ENCODE results near the gene LMAN2.

The LMAN2 gene

GRCh38 chr5:177368869-177369644 is 17.6 kb upstream of the LMAN2 start:
- Histone ChIP-seq H3K36me3 (ENCODE audit: control insufficient read depth, insufficient read depth, low read length, severe bottlenecking) (no peaks in the 10 kb centered on the region), H3K4me3 (ENCODE audit: low read length) (no peak overlapping the region), H3K4me1 (ENCODE audit: control insufficient read depth, insufficient read depth, low read length) (peaks cover 17% of the 10 kb centered on the region), H3K9ac (ENCODE audit: low read length) (no peak overlapping the region), H3K9me3 (ENCODE audit: control insufficient read depth, low read length) (no peaks in the 10 kb centered on the region), H3K27me3 (replicated peaks; ENCODE audit: control insufficient read depth, insufficient read depth, low read length) (peaks cover 9% of the 10 kb centered on the region)
- peak; percentile 41 for DNase-seq (ENCODE audit: low read depth)

GRCh38 chr5:177367981-177368868 is 16.8 kb upstream of the LMAN2 start:
- H3K4me1 ChIP-seq (ENCODE audit: control insufficient read depth, insufficient read depth, low read length) = peaks cover 22% of the 10 kb centered on the region
- H3K27me3 ChIP-seq (replicated peaks; ENCODE audit: control insufficient read depth, insufficient read depth, low read length) = peaks cover 14% of the 10 kb centered on the region
- DNase-seq (ENCODE audit: low read depth) = no peak
- no peaks in the 10 kb centered on the region for H3K36me3 ChIP-seq (ENCODE audit: control insufficient read depth, insufficient read depth, low read length, severe bottlenecking)
- no peak overlapping the region for H3K9ac ChIP-seq (ENCODE audit: low read length)
- H3K4me3 ChIP-seq (ENCODE audit: low read length) = no peak overlapping the region
- no peaks in the 10 kb centered on the region for H3K9me3 ChIP-seq (ENCODE audit: control insufficient read depth, low read length)

GRCh38 chr5:177367323-177367848 is 15.9 kb upstream of the LMAN2 start:
- peak overlapping the region; percentile 11 for H3K9ac ChIP-seq (ENCODE audit: low read length)
- peaks cover 24% of the 10 kb centered on the region for H3K4me1 ChIP-seq (ENCODE audit: control insufficient read depth, insufficient read depth, low read length)
- peaks cover 14% of the 10 kb centered on the region for H3K27me3 ChIP-seq (replicated peaks; ENCODE audit: control insufficient read depth, insufficient read depth, low read length)
- H3K4me3 ChIP-seq (ENCODE audit: low read length) = peak overlapping the region; percentile 80
- H3K36me3 ChIP-seq (ENCODE audit: control insufficient read depth, insufficient read depth, low read length, severe bottlenecking) = no peaks in the 10 kb centered on the region
- no peaks in the 10 kb centered on the region for H3K9me3 ChIP-seq (ENCODE audit: control insufficient read depth, low read length)
- DNase-seq (ENCODE audit: low read depth) = no peak

- peaks cover 18% of the 10 kb centered on the region for H3K27me3 ChIP-seq (replicated peaks; ENCODE audit: control insufficient read depth, insufficient read depth, low read length)
- H3K9ac ChIP-seq (ENCODE audit: low read length) = peak overlapping the region; percentile 79
- no peaks in the 10 kb centered on the region for H3K36me3 ChIP-seq (ENCODE audit: control insufficient read depth, insufficient read depth, low read length, severe bottlenecking)
- no peaks in the 10 kb centered on the region for H3K9me3 ChIP-seq (ENCODE audit: control insufficient read depth, low read length)
- H3K4me1 ChIP-seq (ENCODE audit: control insufficient read depth, insufficient read depth, low read length) = peaks cover 24% of the 10 kb centered on the region
- peak overlapping the region; percentile 80 for H3K4me3 ChIP-seq (ENCODE audit: low read length)
- peak; percentile 77 for DNase-seq (ENCODE audit: low read depth)
Measured at GRCh38 chr5:177366528-177367322, 15.3 kb upstream of the LMAN2 start.

GRCh38 chr5:177365845-177366527 is 14.5 kb upstream of the LMAN2 start:
- peak overlapping the region; percentile 79 for H3K9ac ChIP-seq (ENCODE audit: low read length)
- H3K9me3 ChIP-seq (ENCODE audit: control insufficient read depth, low read length) = no peaks in the 10 kb centered on the region
- H3K27me3 ChIP-seq (replicated peaks; ENCODE audit: control insufficient read depth, insufficient read depth, low read length) = peaks cover 24% of the 10 kb centered on the region
- peaks cover 21% of the 10 kb centered on the region for H3K4me1 ChIP-seq (ENCODE audit: control insufficient read depth, insufficient read depth, low read length)
- H3K4me3 ChIP-seq (ENCODE audit: low read length) = peak overlapping the region; percentile 80
- DNase-seq (ENCODE audit: low read depth) = no peak
- H3K36me3 ChIP-seq (ENCODE audit: control insufficient read depth, insufficient read depth, low read length, severe bottlenecking) = no peaks in the 10 kb centered on the region

GRCh38 chr5:177364159-177364962 is 12.9 kb upstream of the LMAN2 start:
- Histone ChIP-seq H3K9ac (ENCODE audit: low read length) (no peak overlapping the region), H3K4me1 (ENCODE audit: control insufficient read depth, insufficient read depth, low read length) (peaks cover 21% of the 10 kb centered on the region), H3K27me3 (replicated peaks; ENCODE audit: control insufficient read depth, insufficient read depth, low read length) (peaks cover 30% of the 10 kb centered on the region), H3K4me3 (ENCODE audit: low read length) (no peak overlapping the region), H3K9me3 (ENCODE audit: control insufficient read depth, low read length) (no peaks in the 10 kb centered on the region), H3K36me3 (ENCODE audit: control insufficient read depth, insufficient read depth, low read length, severe bottlenecking) (no peaks in the 10 kb centered on the region)
- no peak for DNase-seq (ENCODE audit: low read depth)

GRCh38 chr5:177363565-177363964 is 12.1 kb upstream of the LMAN2 start:
- Histone ChIP-seq H3K9ac (ENCODE audit: low read length) (no peak overlapping the region), H3K9me3 (ENCODE audit: control insufficient read depth, low read length) (no peaks in the 10 kb centered on the region), H3K4me1 (ENCODE audit: control insufficient read depth, insufficient read depth, low read length) (peaks cover 21% of the 10 kb centered on the region), H3K36me3 (ENCODE audit: control insufficient read depth, insufficient read depth, low read length, severe bottlenecking) (no peaks in the 10 kb centered on the region), H3K27me3 (replicated peaks; ENCODE audit: control insufficient read depth, insufficient read depth, low read length) (peaks cover 36% of the 10 kb centered on the region), H3K4me3 (ENCODE audit: low read length) (no peak overlapping the region)
- DNase-seq (ENCODE audit: low read depth) = no peak

- no peaks in the 10 kb centered on the region for H3K9me3 ChIP-seq (ENCODE audit: control insufficient read depth, low read length)
- peak overlapping the region; percentile 56 for H3K4me3 ChIP-seq (ENCODE audit: low read length)
- H3K4me1 ChIP-seq (ENCODE audit: control insufficient read depth, insufficient read depth, low read length) = peaks cover 21% of the 10 kb centered on the region
- peak; percentile 73 for DNase-seq (ENCODE audit: low read depth)
- H3K36me3 ChIP-seq (ENCODE audit: control insufficient read depth, insufficient read depth, low read length, severe bottlenecking) = no peaks in the 10 kb centered on the region
- H3K27me3 ChIP-seq (replicated peaks; ENCODE audit: control insufficient read depth, insufficient read depth, low read length) = peaks cover 35% of the 10 kb centered on the region
- H3K9ac ChIP-seq (ENCODE audit: low read length) = no peak overlapping the region
Measured at GRCh38 chr5:177362610-177363507, 11.4 kb upstream of the LMAN2 start.

- no peak overlapping the region for H3K9ac ChIP-seq (ENCODE audit: low read length)
- no peaks in the 10 kb centered on the region for H3K36me3 ChIP-seq (ENCODE audit: control insufficient read depth, insufficient read depth, low read length, severe bottlenecking)
- H3K4me3 ChIP-seq (ENCODE audit: low read length) = no peak overlapping the region
- no peaks in the 10 kb centered on the region for H3K9me3 ChIP-seq (ENCODE audit: control insufficient read depth, low read length)
- H3K4me1 ChIP-seq (ENCODE audit: control insufficient read depth, insufficient read depth, low read length) = peaks cover 17% of the 10 kb centered on the region
- no peak for DNase-seq (ENCODE audit: low read depth)
- peaks cover 40% of the 10 kb centered on the region for H3K27me3 ChIP-seq (replicated peaks; ENCODE audit: control insufficient read depth, insufficient read depth, low read length)
Measured at GRCh38 chr5:177362292-177362609, 10.8 kb upstream of the LMAN2 start.

Measured in adipocyte (in vitro differentiated cells).